ENCODE data around the gene SLC22A13. TPM values are rescaled to one million over a fixed set of nuclear protein-coding genes. Genes with fewer than 3 reads are reported as not detected.

SLC22A13 gene
- total and polyA plus RNA-seq, 10 of the 15 experiments (the other 5 are each of a cell fraction or from before 2014, with no cell fraction given): 0.03 to 0.19 (median 0.11) TPM; not detected in 5

- Histone ChIP-seq H4K20me1 (ENCODE audit: control insufficient read depth, insufficient read depth) (no peaks in the 10 kb centered on the region), H3K4me2 (ENCODE audit: control insufficient read depth, insufficient read depth) (no peak overlapping the region), H3K79me2 (ENCODE audit: control insufficient read depth, insufficient read depth, low read length) (no peaks in the 10 kb centered on the region), H3K27ac (ENCODE audit: control insufficient read depth, insufficient read depth) (no peak overlapping the region), H3K9me3 (replicated peaks; ENCODE audit: control insufficient read depth, insufficient read depth, low read length) (no peaks in the 10 kb centered on the region), H3K27me3 (replicated peaks in 1 of 2; ENCODE audit: control insufficient read depth in 2 of 2, insufficient read depth in 2 of 2, low read length in 1 of 2) (no peaks in the 10 kb centered on the region), H3K4me1 (ENCODE audit: control insufficient read depth, insufficient read depth, low read length) (no peaks in the 10 kb centered on the region), H3K9ac (ENCODE audit: control insufficient read depth, insufficient read depth, low read length) (no peak overlapping the region), H2AFZ (ENCODE audit: control insufficient read depth, low read depth, low read length) (no peak overlapping the region), H3K4me3 (no peak overlapping the region), H3K36me3 (ENCODE audit: control insufficient read depth in 2 of 2, insufficient read depth in 2 of 2, low read length in 1 of 2) (peaks cover 9 to 20% of the 10 kb centered on the region in 2 experiments)
- ChIA-PET RAD21 (ENCODE audit: unreplicated experiment) (no interaction called here), SMC1A (ENCODE audit: uncharacterized antibody, unreplicated experiment) (interaction anchor here (1.9 kb wide), 1 partner anchor 16 kb away, joined by 5 read pairs; no protein-coding TSS in a partner anchor), POLR2A (no interaction called here), CTCF (no interaction called here)
- DNase-seq (ENCODE audit: low read depth, low spot score) (no peak), ATAC-seq (no peak), FAIRE-seq (no peak)
- intact Hi-C loops (cut with micrococcal nuclease; ENCODE audit: unreplicated experiment): no loop called here
- WGBS (ENCODE audit: insufficient coverage, insufficient replicate concordance, low lambda C conversion rate, missing lambda C conversion rate): 50% methylated on average over 2 of the region's 2 CpGs
- no TSS peak for BruUV-seq (replicated peaks)
- no peak for TF ChIP-seq ZSCAN29 (IDR thresholded peaks at IDR 0.05)
- no peak for TF ChIP-seq YBX1 (IDR thresholded peaks at IDR 0.05)
- TF ChIP-seq SUZ12 (IDR thresholded peaks at IDR 0.05; ENCODE audit: unreplicated experiment): no peak
- TF ChIP-seq, protein P1, sequence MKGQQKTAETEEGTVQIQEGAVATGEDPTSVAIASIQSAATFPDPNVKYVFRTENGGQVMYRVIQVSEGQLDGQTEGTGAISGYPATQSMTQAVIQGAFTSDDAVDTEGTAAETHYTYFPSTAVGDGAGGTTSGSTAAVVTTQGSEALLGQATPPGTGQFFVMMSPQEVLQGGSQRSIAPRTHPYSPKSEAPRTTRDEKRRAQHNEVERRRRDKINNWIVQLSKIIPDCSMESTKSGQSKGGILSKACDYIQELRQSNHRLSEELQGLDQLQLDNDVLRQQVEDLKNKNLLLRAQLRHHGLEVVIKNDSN (IDR thresholded peaks at IDR 0.05; ENCODE audit: borderline replicate concordance, extremely low read length, insufficient read depth, low read depth, low read length): no peak
- TF ChIP-seq DPF2 (IDR thresholded peaks at IDR 0.05): no peak
- TF ChIP-seq, protein P2, sequence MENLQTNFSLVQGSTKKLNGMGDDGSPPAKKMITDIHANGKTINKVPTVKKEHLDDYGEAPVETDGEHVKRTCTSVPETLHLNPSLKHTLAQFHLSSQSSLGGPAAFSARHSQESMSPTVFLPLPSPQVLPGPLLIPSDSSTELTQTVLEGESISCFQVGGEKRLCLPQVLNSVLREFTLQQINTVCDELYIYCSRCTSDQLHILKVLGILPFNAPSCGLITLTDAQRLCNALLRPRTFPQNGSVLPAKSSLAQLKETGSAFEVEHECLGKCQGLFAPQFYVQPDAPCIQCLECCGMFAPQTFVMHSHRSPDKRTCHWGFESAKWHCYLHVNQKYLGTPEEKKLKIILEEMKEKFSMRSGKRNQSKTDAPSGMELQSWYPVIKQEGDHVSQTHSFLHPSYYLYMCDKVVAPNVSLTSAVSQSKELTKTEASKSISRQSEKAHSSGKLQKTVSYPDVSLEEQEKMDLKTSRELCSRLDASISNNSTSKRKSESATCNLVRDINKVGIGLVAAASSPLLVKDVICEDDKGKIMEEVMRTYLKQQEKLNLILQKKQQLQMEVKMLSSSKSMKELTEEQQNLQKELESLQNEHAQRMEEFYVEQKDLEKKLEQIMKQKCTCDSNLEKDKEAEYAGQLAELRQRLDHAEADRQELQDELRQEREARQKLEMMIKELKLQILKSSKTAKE (IDR thresholded peaks at IDR 0.05; ENCODE audit: low read depth, poor library complexity, severe bottlenecking): no peak
- TF ChIP-seq, protein P3, sequence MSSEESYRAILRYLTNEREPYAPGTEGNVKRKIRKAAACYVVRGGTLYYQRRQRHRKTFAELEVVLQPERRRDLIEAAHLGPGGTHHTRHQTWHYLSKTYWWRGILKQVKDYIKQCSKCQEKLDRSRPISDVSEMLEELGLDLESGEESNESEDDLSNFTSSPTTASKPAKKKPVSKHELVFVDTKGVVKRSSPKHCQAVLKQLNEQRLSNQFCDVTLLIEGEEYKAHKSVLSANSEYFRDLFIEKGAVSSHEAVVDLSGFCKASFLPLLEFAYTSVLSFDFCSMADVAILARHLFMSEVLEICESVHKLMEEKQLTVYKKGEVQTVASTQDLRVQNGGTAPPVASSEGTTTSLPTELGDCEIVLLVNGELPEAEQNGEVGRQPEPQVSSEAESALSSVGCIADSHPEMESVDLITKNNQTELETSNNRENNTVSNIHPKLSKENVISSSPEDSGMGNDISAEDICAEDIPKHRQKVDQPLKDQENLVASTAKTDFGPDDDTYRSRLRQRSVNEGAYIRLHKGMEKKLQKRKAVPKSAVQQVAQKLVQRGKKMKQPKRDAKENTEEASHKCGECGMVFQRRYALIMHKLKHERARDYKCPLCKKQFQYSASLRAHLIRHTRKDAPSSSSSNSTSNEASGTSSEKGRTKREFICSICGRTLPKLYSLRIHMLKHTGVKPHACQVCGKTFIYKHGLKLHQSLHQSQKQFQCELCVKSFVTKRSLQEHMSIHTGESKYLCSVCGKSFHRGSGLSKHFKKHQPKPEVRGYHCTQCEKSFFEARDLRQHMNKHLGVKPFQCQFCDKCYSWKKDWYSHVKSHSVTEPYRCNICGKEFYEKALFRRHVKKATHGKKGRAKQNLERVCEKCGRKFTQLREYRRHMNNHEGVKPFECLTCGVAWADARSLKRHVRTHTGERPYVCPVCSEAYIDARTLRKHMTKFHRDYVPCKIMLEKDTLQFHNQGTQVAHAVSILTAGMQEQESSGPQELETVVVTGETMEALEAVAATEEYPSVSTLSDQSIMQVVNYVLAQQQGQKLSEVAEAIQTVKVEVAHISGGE (CRISPR knock-in tag; IDR thresholded peaks at IDR 0.05): no peak
- no peak for TF ChIP-seq RELA (IDR thresholded peaks at IDR 0.05; ENCODE audit: borderline replicate concordance, partially characterized antibody)
- TF ChIP-seq PAX8 (IDR thresholded peaks at IDR 0.05): no peak
- TF ChIP-seq HDAC6 (IDR thresholded peaks at IDR 0.05; ENCODE audit: unreplicated experiment): no peak
- TF ChIP-seq BCL11A (IDR thresholded peaks at IDR 0.05; ENCODE audit: low read depth, low read length): no peak
- TF ChIP-seq BCL3 (IDR thresholded peaks at IDR 0.05; ENCODE audit: borderline replicate concordance, insufficient read depth, low read depth, low read length, poor library complexity, severe bottlenecking): no peak
- in situ Hi-C loops (cut with MboI): no loop called here
Measured at GRCh38 chr3:38254872-38255271, 10.7 kb upstream of the SLC22A13 start.
